Panc1 (cell line): ENCODE results near the gene SPARC.

Experiments
- POLR2AphosphoS5 ChIP-seq: IDR thresholded peaks from 2 replicates; pipeline ENCODE4 v1.6.1; 2012; ENCODE audit warnings: mild to moderate bottlenecking, low read depth, low read length, moderate library complexity
- TF ChIP-seq, protein P1 (sequence below): fragments of 450-650 bp; IDR thresholded peaks from 2 replicates; pipeline ENCODE4 v1.5.1; 2017; ENCODE audit warnings: mild to moderate bottlenecking

DNA sequence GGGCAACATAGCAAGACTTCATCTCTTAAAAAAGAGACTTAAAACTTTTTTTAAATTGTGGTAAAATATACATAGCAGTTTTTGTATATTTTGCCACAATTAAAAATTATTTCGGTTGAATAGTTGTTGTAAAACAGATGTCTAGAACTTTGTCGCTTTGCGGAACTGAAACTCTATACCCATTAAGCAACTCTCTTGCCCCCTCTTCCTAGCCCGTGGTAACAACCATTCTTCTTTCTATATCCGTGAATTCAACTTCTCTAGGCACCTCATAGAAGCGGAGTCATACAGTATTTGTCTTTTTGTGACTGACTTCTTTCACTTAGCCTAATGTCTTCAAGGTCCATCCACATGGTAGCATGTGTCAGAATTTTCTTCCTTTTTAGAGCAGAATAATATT lies 43.3 kb downstream of the SPARC start:
- TF ChIP-seq POLR2AphosphoS5: no peak
- TF ChIP-seq, protein P1, sequence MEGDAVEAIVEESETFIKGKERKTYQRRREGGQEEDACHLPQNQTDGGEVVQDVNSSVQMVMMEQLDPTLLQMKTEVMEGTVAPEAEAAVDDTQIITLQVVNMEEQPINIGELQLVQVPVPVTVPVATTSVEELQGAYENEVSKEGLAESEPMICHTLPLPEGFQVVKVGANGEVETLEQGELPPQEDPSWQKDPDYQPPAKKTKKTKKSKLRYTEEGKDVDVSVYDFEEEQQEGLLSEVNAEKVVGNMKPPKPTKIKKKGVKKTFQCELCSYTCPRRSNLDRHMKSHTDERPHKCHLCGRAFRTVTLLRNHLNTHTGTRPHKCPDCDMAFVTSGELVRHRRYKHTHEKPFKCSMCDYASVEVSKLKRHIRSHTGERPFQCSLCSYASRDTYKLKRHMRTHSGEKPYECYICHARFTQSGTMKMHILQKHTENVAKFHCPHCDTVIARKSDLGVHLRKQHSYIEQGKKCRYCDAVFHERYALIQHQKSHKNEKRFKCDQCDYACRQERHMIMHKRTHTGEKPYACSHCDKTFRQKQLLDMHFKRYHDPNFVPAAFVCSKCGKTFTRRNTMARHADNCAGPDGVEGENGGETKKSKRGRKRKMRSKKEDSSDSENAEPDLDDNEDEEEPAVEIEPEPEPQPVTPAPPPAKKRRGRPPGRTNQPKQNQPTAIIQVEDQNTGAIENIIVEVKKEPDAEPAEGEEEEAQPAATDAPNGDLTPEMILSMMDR: no peak
